Measurements from ENCODE around the gene HOATZ. TPM values are rescaled to one million over a fixed set of nuclear protein-coding genes. Genes with fewer than 3 reads are reported as not detected.

The HOATZ gene
- polyA plus RNA-seq, 1 donor (not counting 4 experiments of a cell fraction or from before 2014, with no cell fraction given) = not detected

GRCh38 chr11:111525456-111525855 lies 10.9 kb downstream of the HOATZ start:
- H3K4me1 ChIP-seq (ENCODE audit: control insufficient read depth, extremely low read depth, insufficient read depth, low read length) = peaks cover 58% of the 10 kb centered on the region
- H3K4me2 ChIP-seq (ENCODE audit: control insufficient read depth, extremely low read depth, insufficient read depth, low read depth, low read length) = peak overlapping the region; percentile 20
- H2AFZ ChIP-seq (ENCODE audit: control insufficient read depth, low read length) = no peak overlapping the region
- no peaks in the 10 kb centered on the region for H3K27me3 ChIP-seq (ENCODE audit: control insufficient read depth, extremely low read depth, insufficient read depth, low read length)
- FAIRE-seq (peak; percentile 79), DNase-seq (ENCODE audit: low read depth, low spot score) (no peak)
- no peaks in the 10 kb centered on the region for H3K36me3 ChIP-seq (ENCODE audit: control insufficient read depth in 2 of 2, extremely low read depth in 1 of 2, insufficient read depth in 2 of 2, low read length in 2 of 2)
- H3K4me3 ChIP-seq (ENCODE audit: control insufficient read depth in 2 of 3, extremely low read depth in 1 of 3, insufficient read depth in 2 of 3, low read depth in 1 of 3, low read length in 3 of 3) = no peak overlapping the region
- no peak for TF ChIP-seq EZH2 (IDR thresholded peaks at IDR 0.05; ENCODE audit: low read length)
- no peak for TF ChIP-seq CTCF (optimal IDR thresholded peaks at IDR 0.05 in 1 of 3, IDR thresholded peaks at IDR 0.05 in 1 of 3, conservative IDR thresholded peaks at IDR 0.05 in 1 of 3; ENCODE audit: extremely low read depth in 1 of 3, insufficient read depth in 2 of 3, low read length in 3 of 3)
- dilution Hi-C loops (cut with MboI; ENCODE audit: extremely low pct_ligation_motif_present, low sequenced_read_pairs) = no loop called here
- H3K9me3 ChIP-seq (ENCODE audit: control insufficient read depth, low read depth, low read length) = no peaks in the 10 kb centered on the region
- H4K20me1 ChIP-seq (ENCODE audit: control insufficient read depth, extremely low read depth, insufficient read depth, low read length) = no peaks in the 10 kb centered on the region
- H3K9ac ChIP-seq (ENCODE audit: control insufficient read depth, extremely low read depth, insufficient read depth, low read length) = no peak overlapping the region
- H3K27ac ChIP-seq (ENCODE audit: control insufficient read depth, insufficient read depth, low read length) = no peak overlapping the region
- H3K9me1 ChIP-seq (ENCODE audit: control insufficient read depth, extremely low read depth, insufficient read depth, low read length) = no peaks in the 10 kb centered on the region
- H3K79me2 ChIP-seq (ENCODE audit: control insufficient read depth, insufficient read depth, low read length) = no peaks in the 10 kb centered on the region

GRCh38 chr11:111526501-111526900 lies 11.9 kb downstream of the HOATZ start:
- peak; percentile 71 for DNase-seq (ENCODE audit: low read depth, low spot score)
- FAIRE-seq = peak; percentile 61
- dilution Hi-C loops (cut with MboI; ENCODE audit: extremely low pct_ligation_motif_present, low sequenced_read_pairs) = no loop called here
- H3K4me2 ChIP-seq (ENCODE audit: control insufficient read depth, extremely low read depth, insufficient read depth, low read depth, low read length) = no peak overlapping the region
- no peaks in the 10 kb centered on the region for H4K20me1 ChIP-seq (ENCODE audit: control insufficient read depth, extremely low read depth, insufficient read depth, low read length)
- peaks cover 57% of the 10 kb centered on the region for H3K4me1 ChIP-seq (ENCODE audit: control insufficient read depth, extremely low read depth, insufficient read depth, low read length)
- no peaks in the 10 kb centered on the region for H3K27me3 ChIP-seq (ENCODE audit: control insufficient read depth, extremely low read depth, insufficient read depth, low read length)
- H3K36me3 ChIP-seq (ENCODE audit: control insufficient read depth in 2 of 2, extremely low read depth in 1 of 2, insufficient read depth in 2 of 2, low read length in 2 of 2) = no peaks in the 10 kb centered on the region
- H3K9ac ChIP-seq (ENCODE audit: control insufficient read depth, extremely low read depth, insufficient read depth, low read length) = no peak overlapping the region
- H3K9me3 ChIP-seq (ENCODE audit: control insufficient read depth, low read depth, low read length) = no peaks in the 10 kb centered on the region
- peak overlapping the region; percentile 67 for H3K27ac ChIP-seq (ENCODE audit: control insufficient read depth, insufficient read depth, low read length)
- no peaks in the 10 kb centered on the region for H3K9me1 ChIP-seq (ENCODE audit: control insufficient read depth, extremely low read depth, insufficient read depth, low read length)
- TF ChIP-seq EZH2 (IDR thresholded peaks at IDR 0.05; ENCODE audit: low read length) = no peak
- no peak for TF ChIP-seq CTCF (optimal IDR thresholded peaks at IDR 0.05 in 1 of 3, IDR thresholded peaks at IDR 0.05 in 1 of 3, conservative IDR thresholded peaks at IDR 0.05 in 1 of 3; ENCODE audit: extremely low read depth in 1 of 3, insufficient read depth in 2 of 3, low read length in 3 of 3)
- no peaks in the 10 kb centered on the region for H3K79me2 ChIP-seq (ENCODE audit: control insufficient read depth, insufficient read depth, low read length)
- no peak overlapping the region for H2AFZ ChIP-seq (ENCODE audit: control insufficient read depth, low read length)
- H3K4me3 ChIP-seq (ENCODE audit: control insufficient read depth in 2 of 3, extremely low read depth in 1 of 3, insufficient read depth in 2 of 3, low read depth in 1 of 3, low read length in 3 of 3) = no peak overlapping the region
